SK-N-SH treated with all-trans-retinoic acid at 6 μM for 48 hours (cell line): ENCODE measurements around the gene PRC1.

Experiments used
- GLIS3 ChIP-seq: fragments of 250-450 bp; sonication (Bioruptor Pico); IDR thresholded peaks from 2 replicates; pipeline ENCODE4 v1.5.0; 2020; ENCODE audit warnings: mild to moderate bottlenecking, moderate library complexity
- ISL1 ChIP-seq: fragments of 250-450 bp; sonication (Bioruptor Pico); IDR thresholded peaks from 2 replicates; pipeline ENCODE4 v2.1.2; 2022; ENCODE audit warnings: mild to moderate bottlenecking, moderate library complexity
- OSR1 ChIP-seq: fragments of 250-450 bp; sonication (Bioruptor Pico); IDR thresholded peaks from 2 replicates; pipeline ENCODE4 v1.8.0; 2022; ENCODE audit warnings: moderate library complexity, mild to moderate bottlenecking, inconsistent platforms
- RARB ChIP-seq: fragments of 250-450 bp; sonication (Bioruptor Pico); IDR thresholded peaks from 2 replicates; pipeline ENCODE4 v1.8.0; 2021; ENCODE audit warnings: mild to moderate bottlenecking, moderate library complexity
- ZFP30 ChIP-seq: fragments of 450-650 bp; formaldehyde crosslinking; IDR thresholded peaks from 2 replicates; pipeline ENCODE4 v1.5.0; 2022; ENCODE audit warnings: mild to moderate bottlenecking, moderate library complexity
- TF ChIP-seq, protein P1 (sequence below): fragments of 250-450 bp; sonication (Bioruptor Pico); IDR thresholded peaks from 2 replicates; pipeline ENCODE4 v1.8.0; 2020; ENCODE audit warnings: mild to moderate bottlenecking, moderate library complexity, borderline replicate concordance

DNA sequence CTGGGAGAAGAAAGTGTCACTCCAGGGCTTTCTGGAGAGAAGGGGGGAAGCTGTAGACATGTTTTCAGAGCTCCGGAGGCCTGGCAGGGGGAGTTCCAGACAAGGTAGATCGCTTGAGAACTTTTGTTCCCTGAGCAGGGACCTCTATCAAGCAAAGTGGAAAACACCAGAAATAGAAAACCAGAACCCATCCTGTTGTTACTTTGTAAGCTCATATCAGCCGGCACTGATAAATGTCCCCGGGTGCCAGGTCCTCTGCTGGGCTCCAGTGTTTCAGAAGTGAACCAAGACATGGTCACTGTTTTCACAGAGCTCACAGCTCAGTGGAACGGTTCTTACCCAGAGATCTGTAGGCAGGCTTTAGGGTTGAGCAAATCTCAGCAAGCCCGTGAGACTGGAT is 75.5 kb downstream of the PRC1 start:
- no peak for TF ChIP-seq GLIS3 (CRISPR knock-in tag)
- TF ChIP-seq RARB (CRISPR knock-in tag), result no peak
- no peak for TF ChIP-seq ISL1 (CRISPR knock-in tag)
- TF ChIP-seq OSR1 (CRISPR knock-in tag), result no peak
- TF ChIP-seq, protein P1, sequence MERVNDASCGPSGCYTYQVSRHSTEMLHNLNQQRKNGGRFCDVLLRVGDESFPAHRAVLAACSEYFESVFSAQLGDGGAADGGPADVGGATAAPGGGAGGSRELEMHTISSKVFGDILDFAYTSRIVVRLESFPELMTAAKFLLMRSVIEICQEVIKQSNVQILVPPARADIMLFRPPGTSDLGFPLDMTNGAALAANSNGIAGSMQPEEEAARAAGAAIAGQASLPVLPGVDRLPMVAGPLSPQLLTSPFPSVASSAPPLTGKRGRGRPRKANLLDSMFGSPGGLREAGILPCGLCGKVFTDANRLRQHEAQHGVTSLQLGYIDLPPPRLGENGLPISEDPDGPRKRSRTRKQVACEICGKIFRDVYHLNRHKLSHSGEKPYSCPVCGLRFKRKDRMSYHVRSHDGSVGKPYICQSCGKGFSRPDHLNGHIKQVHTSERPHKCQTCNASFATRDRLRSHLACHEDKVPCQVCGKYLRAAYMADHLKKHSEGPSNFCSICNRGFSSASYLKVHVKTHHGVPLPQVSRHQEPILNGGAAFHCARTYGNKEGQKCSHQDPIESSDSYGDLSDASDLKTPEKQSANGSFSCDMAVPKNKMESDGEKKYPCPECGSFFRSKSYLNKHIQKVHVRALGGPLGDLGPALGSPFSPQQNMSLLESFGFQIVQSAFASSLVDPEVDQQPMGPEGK (CRISPR knock-in tag), result no peak
- no peak for TF ChIP-seq ZFP30 (CRISPR knock-in tag)
